HEK293 (cell line): ENCODE results near the gene KRT20.
A peak's percentile ranks its signal among the peaks of the same experiment; 100 is the strongest.

Experiments used
- GLIS1 ChIP-seq: fragments of 450-650 bp; formaldehyde crosslinking; IDR thresholded peaks from 2 replicates; pipeline ENCODE4 v1.5.1; 2016; ENCODE audit warnings: missing biosample characterization, missing genetic modification characterization
- IKZF3 ChIP-seq: fragments of 450-650 bp; IDR thresholded peaks from 2 replicates; pipeline ENCODE4 v1.5.0; 2018; ENCODE audit warnings: missing biosample characterization, mild to moderate bottlenecking, missing genetic modification characterization, moderate library complexity
- OSR2 ChIP-seq: fragments of 450-650 bp; formaldehyde crosslinking; IDR thresholded peaks from 2 replicates; pipeline ENCODE4 v1.5.1; 2016; ENCODE audit warnings: missing biosample characterization, missing genetic modification characterization
- PATZ1 ChIP-seq: fragments of 450-650 bp; formaldehyde crosslinking; IDR thresholded peaks from 2 replicates; pipeline ENCODE4 v1.5.1; 2016; ENCODE audit warnings: missing biosample characterization, missing genetic modification characterization
- PBX3 ChIP-seq: sonication (generic); formaldehyde crosslinking; IDR thresholded peaks from 2 replicates; pipeline ENCODE4 v1.8.1; 2022; ENCODE audit warnings: mild to moderate bottlenecking, moderate library complexity, missing genetic modification reagents
- PRDM2 ChIP-seq: fragments of 450-650 bp; formaldehyde crosslinking; IDR thresholded peaks from 2 replicates; pipeline ENCODE4 v1.5.1; 2016; ENCODE audit warnings: missing biosample characterization, missing genetic modification characterization, borderline replicate concordance
- ZBTB20 ChIP-seq: fragments of 450-650 bp; formaldehyde crosslinking; IDR thresholded peaks from 2 replicates; pipeline ENCODE4 v1.5.1; 2016; ENCODE audit warnings: missing biosample characterization, missing genetic modification characterization
- ZFP37 ChIP-seq: fragments of 450-650 bp; formaldehyde crosslinking; IDR thresholded peaks from 2 replicates; pipeline ENCODE4 v1.5.1; 2016; ENCODE audit warnings: missing biosample characterization, missing genetic modification characterization
- ZNF112 ChIP-seq: fragments of 450-650 bp; formaldehyde crosslinking; IDR thresholded peaks from 2 replicates; pipeline ENCODE4 v1.5.0; 2017; ENCODE audit warnings: missing biosample characterization, missing genetic modification characterization
- ZNF114 ChIP-seq: fragments of 450-650 bp; formaldehyde crosslinking; IDR thresholded peaks from 2 replicates; pipeline ENCODE4 v1.5.0; 2017; ENCODE audit warnings: missing biosample characterization, missing genetic modification characterization
- ZNF140 ChIP-seq: fragments of 450-650 bp; formaldehyde crosslinking; IDR thresholded peaks from 2 replicates; pipeline ENCODE4 v1.5.1; 2016; ENCODE audit warnings: missing biosample characterization, missing genetic modification characterization
- ZNF184 ChIP-seq: fragments of 450-650 bp; IDR thresholded peaks from 2 replicates; pipeline ENCODE4 v1.5.1; 2018; ENCODE audit warnings: missing biosample characterization, mild to moderate bottlenecking, missing genetic modification characterization
- ZNF19 ChIP-seq: fragments of 450-650 bp; formaldehyde crosslinking; IDR thresholded peaks from 2 replicates; pipeline ENCODE4; 2016; ENCODE audit warnings: missing biosample characterization, missing genetic modification characterization, low read depth
- ZNF2 ChIP-seq: fragments of 450-650 bp; formaldehyde crosslinking; IDR thresholded peaks from 2 replicates; pipeline ENCODE4 v1.5.1; 2016; ENCODE audit warnings: missing biosample characterization, missing genetic modification characterization
- ZNF214 ChIP-seq: fragments of 450-650 bp; formaldehyde crosslinking; IDR thresholded peaks from 2 replicates; pipeline ENCODE4 v1.5.1; 2017; ENCODE audit warnings: missing biosample characterization, mild to moderate bottlenecking, missing genetic modification characterization, borderline replicate concordance
- ZNF223 ChIP-seq: fragments of 450-650 bp; formaldehyde crosslinking; IDR thresholded peaks from 2 replicates; pipeline ENCODE4 v1.5.1; 2016; ENCODE audit warnings: missing biosample characterization, missing genetic modification characterization
- ZNF23 ChIP-seq: fragments of 450-650 bp; formaldehyde crosslinking; IDR thresholded peaks from 2 replicates; pipeline ENCODE4 v1.5.1; 2016; ENCODE audit warnings: missing biosample characterization, missing genetic modification characterization, borderline replicate concordance
- ZNF26 ChIP-seq: fragments of 450-650 bp; formaldehyde crosslinking; IDR thresholded peaks from 2 replicates; pipeline ENCODE4 v1.5.1; 2016; ENCODE audit warnings: missing biosample characterization, missing genetic modification characterization
- ZNF266 ChIP-seq: fragments of 450-650 bp; formaldehyde crosslinking; IDR thresholded peaks from 2 replicates; pipeline ENCODE4 v1.5.1; 2016; ENCODE audit warnings: missing biosample characterization, missing genetic modification characterization, low read depth
- ZNF274 ChIP-seq, 2 experiments: fragments of 200-500 bp in 1 of 2; fragments of 450-650 bp in 1 of 2; sonication (Bioruptor generic) in 1 of 2; formaldehyde crosslinking in 1 of 2; IDR thresholded peaks; 2 replicates each; pipeline versions ENCODE4 v1.5.1 to v1.6.1; 2014 to 2016; ENCODE audit warnings: borderline replicate concordance in 1 of 2, inconsistent platforms in 1 of 2, low read length in 1 of 2, missing biosample characterization in 1 of 2, missing genetic modification characterization in 1 of 2
- ZNF292 ChIP-seq: fragments of 450-650 bp; formaldehyde crosslinking; IDR thresholded peaks from 2 replicates; pipeline ENCODE4 v1.5.1; 2016; ENCODE audit warnings: low read depth, missing biosample characterization, missing genetic modification characterization, borderline replicate concordance
- ZNF311 ChIP-seq: fragments of 450-650 bp; formaldehyde crosslinking; IDR thresholded peaks from 2 replicates; pipeline ENCODE4 v1.5.1; 2017; ENCODE audit warnings: missing biosample characterization, missing genetic modification characterization, borderline replicate concordance
- ZNF354C ChIP-seq: fragments of 450-650 bp; formaldehyde crosslinking; IDR thresholded peaks from 2 replicates; pipeline ENCODE4 v1.5.1; 2016; ENCODE audit warnings: missing biosample characterization, missing genetic modification characterization, low read depth, borderline replicate concordance
- ZNF416 ChIP-seq: fragments of 450-650 bp; formaldehyde crosslinking; IDR thresholded peaks from 2 replicates; pipeline ENCODE4 v1.5.1; 2016; ENCODE audit warnings: missing biosample characterization, missing genetic modification characterization
- ZNF426 ChIP-seq: fragments of 450-650 bp; formaldehyde crosslinking; IDR thresholded peaks from 2 replicates; pipeline ENCODE4 v1.5.1; 2017; ENCODE audit warnings: missing biosample characterization, missing genetic modification characterization, mild to moderate bottlenecking, inconsistent platforms, moderate library complexity
- ZNF555 ChIP-seq: fragments of 450-650 bp; formaldehyde crosslinking; conservative IDR thresholded peaks from 2 replicates; pipeline ENCODE4 v1.5.1; 2017; ENCODE audit warnings: missing biosample characterization, mild to moderate bottlenecking, missing genetic modification characterization, inconsistent platforms
- ZNF571 ChIP-seq: fragments of 450-650 bp; formaldehyde crosslinking; IDR thresholded peaks from 2 replicates; pipeline ENCODE4 v1.5.0; 2017; ENCODE audit warnings: missing biosample characterization, missing genetic modification characterization
- ZNF639 ChIP-seq: fragments of 450-650 bp; formaldehyde crosslinking; IDR thresholded peaks from 2 replicates; pipeline ENCODE4 v1.5.1; 2016; ENCODE audit warnings: missing biosample characterization, missing genetic modification characterization

The KRT20 gene

GRCh38 chr17:40827746-40828453 is 57.1 kb downstream of the KRT20 start (continued):
- TF ChIP-seq ZNF266, result no peak
- TF ChIP-seq ZNF416 (tag by site-specific recombination), result no peak
- no peak for TF ChIP-seq ZNF223 (tag by site-specific recombination)
- TF ChIP-seq ZNF2 (tag by site-specific recombination), result peak; percentile 90
- no peak for TF ChIP-seq ZNF311 (tag by site-specific recombination)
- TF ChIP-seq ZNF140, result no peak
- no peak for TF ChIP-seq PRDM2 (tag by site-specific recombination)
- TF ChIP-seq ZBTB20 (tag by site-specific recombination), result peak; percentile 37; the same call in 1 of the 2 replicates
- TF ChIP-seq ZNF274 (IDR thresholded peaks at IDR 0.05; ENCODE audit: low read length), result no peak
- no peak for TF ChIP-seq ZNF274 (tag by site-specific recombination; IDR thresholded peaks at IDR 0.05; ENCODE audit: borderline replicate concordance)
- no peak for TF ChIP-seq ZNF354C (tag by site-specific recombination)
- peak; percentile 67 for TF ChIP-seq PATZ1 (tag by site-specific recombination)
- no peak for TF ChIP-seq ZNF114
- no peak for TF ChIP-seq ZNF112 (tag by site-specific recombination)
- peak; percentile 85 for TF ChIP-seq IKZF3 (tag by site-specific recombination)
- no peak for TF ChIP-seq ZNF26
- peak; percentile 99 for TF ChIP-seq OSR2 (tag by site-specific recombination)
- no peak for TF ChIP-seq ZFP37 (tag by site-specific recombination)
- TF ChIP-seq ZNF639 (tag by site-specific recombination), result peak; percentile 88
- no peak for TF ChIP-seq ZNF292 (tag by site-specific recombination)
- TF ChIP-seq ZNF571 (tag by site-specific recombination), result no peak
- no peak for TF ChIP-seq ZNF214 (tag by site-specific recombination)
- peak; percentile 81 for TF ChIP-seq ZNF184
- TF ChIP-seq ZNF23 (tag by site-specific recombination), result no peak
- TF ChIP-seq ZNF426 (tag by site-specific recombination), result no peak
- no peak for TF ChIP-seq ZNF19 (tag by site-specific recombination)
- no peak for TF ChIP-seq ZNF555 (tag by site-specific recombination)
- no peak for TF ChIP-seq PBX3 (CRISPR knock-in tag)
- TF ChIP-seq GLIS1 (tag by site-specific recombination), result peak; percentile 62
